ENCODE results near the gene CUX1.

Gene CUX1

DNA sequence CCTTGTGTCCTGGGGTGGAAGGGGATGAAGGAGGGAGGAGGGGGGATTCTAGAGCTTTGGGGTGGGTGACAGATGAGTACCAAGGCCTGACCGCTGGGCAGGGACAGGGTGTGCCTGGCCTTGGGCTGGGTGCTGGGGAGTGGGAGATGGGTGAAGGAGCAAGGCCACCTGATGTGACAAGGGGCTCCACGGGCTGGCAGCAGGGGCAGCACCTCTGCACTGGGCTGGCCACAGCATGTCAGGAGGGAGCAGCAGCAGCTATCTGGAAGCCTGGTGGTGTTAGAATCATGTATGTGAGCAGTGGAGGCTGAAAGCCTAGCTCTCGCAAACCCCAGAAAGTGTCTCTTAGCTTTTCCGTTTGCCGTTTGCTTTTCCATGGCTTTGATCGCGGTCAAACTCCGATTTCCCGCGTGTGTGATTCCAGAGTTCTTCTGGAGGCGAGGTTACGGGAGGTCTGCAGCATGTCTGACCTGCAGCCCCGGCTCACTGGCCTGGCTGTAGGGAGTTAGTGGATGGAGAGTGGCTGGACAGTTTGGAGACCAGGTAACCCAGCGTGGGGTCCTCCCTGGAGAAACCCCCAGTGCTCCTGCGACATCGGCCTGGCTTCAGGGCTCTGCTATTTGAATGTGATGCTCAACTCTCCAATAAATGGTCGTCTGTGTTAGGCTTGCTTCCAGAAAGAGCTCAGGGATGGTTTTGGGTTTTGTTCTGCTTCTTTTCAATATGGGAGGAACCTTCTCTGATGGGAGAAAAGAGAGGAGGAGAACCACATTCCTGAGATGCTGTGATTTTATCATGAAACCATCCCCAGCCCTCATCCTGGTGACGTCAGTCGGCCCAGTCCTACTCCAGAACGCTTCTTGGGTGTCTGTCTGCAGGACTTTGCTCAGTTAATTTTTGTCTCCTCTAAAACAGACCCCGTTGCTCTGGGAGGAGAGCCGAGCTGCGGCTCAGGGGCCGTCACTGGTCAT lies 105.5 kb downstream of the CUX1 start:
- no peak overlapping the region for H3K27ac ChIP-seq (replicated peaks)
- no peak for TF ChIP-seq GABPA (IDR thresholded peaks at IDR 0.05; ENCODE audit: low read depth)
- TF ChIP-seq REST (IDR thresholded peaks at IDR 0.05; ENCODE audit: insufficient replicate concordance, low read depth) = no peak
- TF ChIP-seq CTCF (IDR thresholded peaks at IDR 0.05; ENCODE audit: insufficient read depth, low read length) = no peak
- no peak for TF ChIP-seq POLR2AphosphoS5 (IDR thresholded peaks at IDR 0.05; ENCODE audit: low read depth)
- H3K27me3 ChIP-seq (ENCODE audit: insufficient read depth, poor library complexity, severe bottlenecking) = no peaks in the 10 kb centered on the region
- no peak for DNase-seq (ENCODE audit: low read depth in 1 of 2, low spot score in 1 of 2)
- H3K4me3 ChIP-seq (replicated peaks; ENCODE audit: insufficient read depth, low read length) = no peak overlapping the region

GRCh38 chr7:101923602-101923985 lies 106.2 kb downstream of the CUX1 start:
- TF ChIP-seq SPI1 (IDR thresholded peaks at IDR 0.05; ENCODE audit: borderline replicate concordance, low read depth) (no peak), POLR2AphosphoS5 (IDR thresholded peaks at IDR 0.05; ENCODE audit: low read depth) (no peak), REST (IDR thresholded peaks at IDR 0.05; ENCODE audit: insufficient replicate concordance, low read depth) (no peak), GABPA (IDR thresholded peaks at IDR 0.05; ENCODE audit: low read depth) (no peak), CTCF (IDR thresholded peaks at IDR 0.05; ENCODE audit: insufficient read depth, low read length) (no peak)
- no peaks in the 10 kb centered on the region for H3K27me3 ChIP-seq (ENCODE audit: insufficient read depth, poor library complexity, severe bottlenecking)
- H3K4me3 ChIP-seq (replicated peaks; ENCODE audit: insufficient read depth, low read length) = no peak overlapping the region
- H3K27ac ChIP-seq (replicated peaks) = no peak overlapping the region
- no peak for DNase-seq (ENCODE audit: low read depth in 1 of 2, low spot score in 1 of 2)

- no peak for DNase-seq (ENCODE audit: low read depth in 1 of 2, low spot score in 1 of 2)
- no peaks in the 10 kb centered on the region for H3K27me3 ChIP-seq (ENCODE audit: insufficient read depth, poor library complexity, severe bottlenecking)
- TF ChIP-seq CTCF (IDR thresholded peaks at IDR 0.05; ENCODE audit: insufficient read depth, low read length) = no peak
- no peak for TF ChIP-seq POLR2AphosphoS5 (IDR thresholded peaks at IDR 0.05; ENCODE audit: low read depth)
- no peak for TF ChIP-seq REST (IDR thresholded peaks at IDR 0.05; ENCODE audit: insufficient replicate concordance, low read depth)
- no peak for TF ChIP-seq GABPA (IDR thresholded peaks at IDR 0.05; ENCODE audit: low read depth)
- TF ChIP-seq SPI1 (IDR thresholded peaks at IDR 0.05; ENCODE audit: borderline replicate concordance, low read depth) = no peak
- no peak overlapping the region for H3K4me3 ChIP-seq (replicated peaks; ENCODE audit: insufficient read depth, low read length)
- H3K27ac ChIP-seq (replicated peaks) = no peak overlapping the region
Observed at GRCh38 chr7:101924171-101924570, 106.7 kb downstream of the CUX1 start.

Measured in HL-60 (cell line).